Heart left ventricle (tissue), 13 donors: ENCODE results near the gene SLC5A6.

Source experiments
- POLR2A ChIP-seq, 2 donors: fragments of 450-650 bp; IDR thresholded peaks; one replicate each; pipeline ENCODE4 v1.6.1; 2017; ENCODE audit warnings: antibody characterized with exemption in 2 of 2, mild to moderate bottlenecking in 2 of 2, moderate library complexity in 2 of 2
- TF ChIP-seq, protein P1 (sequence below), 12 donors: fragments of 200-600 bp; sonication (generic) in 4 of 12; IDR thresholded peaks; one replicate each; pipeline versions ENCODE4 v1.5.0 to v1.8.0; 2018 to 2022; ENCODE audit warnings: antibody characterized with exemption in 12 of 12, mild to moderate bottlenecking in 5 of 12
- donor health status: ischemic (EF 13 %, LVEDD 7.1; RV severe dilation, severe dysfunction).
- donor health status: DM: no; HTN: yes; CAD: no.
- donor health status: DM: no; HTN: no; CAD: no.
- donor health status: ischemic (EF 25% LVEDD 6.9; RV normal size, moderate dysfunction).
- donor health status: ischemic (EF 25% LVEDD 5.7; RV mildly dilated, moderate dysfunction).
- donor health status: ischemic (EF 35%, LVEDD 5.7; RV mildly dilated, moderate dysfunction).
- donor health status: nonischemic (EF 11% LVEDD 7.7; RV severe dilation, severe dysfunction).
- donor health status: DM: yes; HTN: yes; CAD: no.
- donor health status: PGD.
- donor health status: ischemic (EF 29% LVEDD 5.4; RV normal size, mild dysfunction).
- donor health status: nonischemic (EF 23%, LVEDD 6.1; RV moderate dilation, normal function).

- TF ChIP-seq, protein P1, sequence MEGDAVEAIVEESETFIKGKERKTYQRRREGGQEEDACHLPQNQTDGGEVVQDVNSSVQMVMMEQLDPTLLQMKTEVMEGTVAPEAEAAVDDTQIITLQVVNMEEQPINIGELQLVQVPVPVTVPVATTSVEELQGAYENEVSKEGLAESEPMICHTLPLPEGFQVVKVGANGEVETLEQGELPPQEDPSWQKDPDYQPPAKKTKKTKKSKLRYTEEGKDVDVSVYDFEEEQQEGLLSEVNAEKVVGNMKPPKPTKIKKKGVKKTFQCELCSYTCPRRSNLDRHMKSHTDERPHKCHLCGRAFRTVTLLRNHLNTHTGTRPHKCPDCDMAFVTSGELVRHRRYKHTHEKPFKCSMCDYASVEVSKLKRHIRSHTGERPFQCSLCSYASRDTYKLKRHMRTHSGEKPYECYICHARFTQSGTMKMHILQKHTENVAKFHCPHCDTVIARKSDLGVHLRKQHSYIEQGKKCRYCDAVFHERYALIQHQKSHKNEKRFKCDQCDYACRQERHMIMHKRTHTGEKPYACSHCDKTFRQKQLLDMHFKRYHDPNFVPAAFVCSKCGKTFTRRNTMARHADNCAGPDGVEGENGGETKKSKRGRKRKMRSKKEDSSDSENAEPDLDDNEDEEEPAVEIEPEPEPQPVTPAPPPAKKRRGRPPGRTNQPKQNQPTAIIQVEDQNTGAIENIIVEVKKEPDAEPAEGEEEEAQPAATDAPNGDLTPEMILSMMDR (IDR thresholded peaks at IDR 0.05) = no peak
- no peak for TF ChIP-seq POLR2A (IDR thresholded peaks at IDR 0.05)
Measured at GRCh38 chr2:27227501-27227900, 15.4 kb upstream of the SLC5A6 start.
